GM18907 (cell line): ENCODE results near the gene PDCD6IP.
"Not testable (repeated sequence)": the region's sequence is repeated elsewhere in the genome, so short reads cannot be mapped to it uniquely, and the experiment has no call there.

ENCODE experiments used
- ATAC-seq: cut with Tn5 transposase; IDR thresholded peaks from one replicate; pipeline ENCODE4 v1.9.1; 2021; ENCODE audit warnings: mild to moderate bottlenecking, moderate library complexity; ENCODE audit not compliant: unreplicated experiment

The PDCD6IP gene

GRCh38 chr3:33848624-33849347 lies 50.4 kb downstream of the PDCD6IP start:
- ATAC-seq, result no peak

GRCh38 chr3:33850599-33850998 lies 52.2 kb downstream of the PDCD6IP start:
- ATAC-seq, result not testable (repeated sequence)

GRCh38 chr3:33855407-33855806 lies 57.0 kb downstream of the PDCD6IP start:
- ATAC-seq, result peak; percentile 70

- peak; percentile 26 for ATAC-seq
Observed at GRCh38 chr3:33855884-33856546, 57.6 kb downstream of the PDCD6IP start.

- not testable (repeated sequence) for ATAC-seq
Observed at GRCh38 chr3:33857701-33858100, 59.3 kb downstream of the PDCD6IP start.

GRCh38 chr3:33858131-33858530 lies 59.7 kb downstream of the PDCD6IP start:
- no peak for ATAC-seq

- no peak for ATAC-seq
Observed at GRCh38 chr3:33860373-33861050, 62.1 kb downstream of the PDCD6IP start.

- no peak for ATAC-seq
Observed at GRCh38 chr3:33865133-33865532, 66.7 kb downstream of the PDCD6IP start.

- no peak for ATAC-seq
Observed at GRCh38 chr3:33868309-33868708, 69.9 kb downstream of the PDCD6IP start.

GRCh38 chr3:33869977-33870376 lies 71.5 kb downstream of the PDCD6IP start:
- ATAC-seq, result no peak

GRCh38 chr3:33874815-33875214 lies 76.4 kb downstream of the PDCD6IP start:
- ATAC-seq, result no peak

GRCh38 chr3:33875680-33876079 lies 77.2 kb downstream of the PDCD6IP start:
- ATAC-seq, result no peak

GRCh38 chr3:33877187-33877586 lies 78.8 kb downstream of the PDCD6IP start:
- no peak for ATAC-seq

- no peak for ATAC-seq
Observed at GRCh38 chr3:33879540-33879939, 81.1 kb downstream of the PDCD6IP start.

- no peak for ATAC-seq
Observed at GRCh38 chr3:33881156-33882064, 83.0 kb downstream of the PDCD6IP start.

GRCh38 chr3:33882296-33882695 lies 83.9 kb downstream of the PDCD6IP start:
- ATAC-seq, result no peak

- no peak for ATAC-seq
Observed at GRCh38 chr3:33883538-33883950, 85.1 kb downstream of the PDCD6IP start.

- no peak for ATAC-seq
Observed at GRCh38 chr3:33883951-33884561, 85.6 kb downstream of the PDCD6IP start.

GRCh38 chr3:33884701-33885100 lies 86.3 kb downstream of the PDCD6IP start:
- no peak for ATAC-seq

- ATAC-seq, result no peak
Observed at GRCh38 chr3:33885496-33885895, 87.1 kb downstream of the PDCD6IP start.
